Measurements from ENCODE around the gene OSBPL6. TPM values are rescaled to one million over a fixed set of nuclear protein-coding genes. Genes with fewer than 3 reads are reported as not detected.

Gene OSBPL6
- total RNA-seq, 6 experiments from 2014 or later, result 2.4 to 7.5 (median 3.3) TPM

GRCh38 chr2:178282075-178282815 is 87.9 kb downstream of the OSBPL6 start:
- Mint-ChIP-seq H3K9me3 (no peaks in the 10 kb centered on the region), H3K36me3 (ENCODE audit: low read depth) (no peaks in the 10 kb centered on the region; the same call in 1 of the 2 replicates), H3K4me3 (no peak overlapping the region), H3K27me3 (ENCODE audit: insufficient read depth) (no peaks in the 10 kb centered on the region; the same call in 1 of the 2 replicates), H3K4me1 (ENCODE audit: low read depth) (peaks cover 33% of the 10 kb centered on the region), H3K27ac (no peak overlapping the region; the same call in 1 of the 2 replicates)
- no peak for DNase-seq
- TF ChIP-seq CTCF (IDR thresholded peaks at IDR 0.05), result no peak

- no peak overlapping the region for H3K4me3 Mint-ChIP-seq
These were observed 89.1 kb downstream of the OSBPL6 start for GRCh38 chr2:178283341-178283918.

GRCh38 chr2:178284613-178285286 is 90.4 kb downstream of the OSBPL6 start:
- Mint-ChIP-seq H3K27me3 (ENCODE audit: insufficient read depth) (no peaks in the 10 kb centered on the region; the same call in 1 of the 2 replicates), H3K4me3 (no peak overlapping the region), H3K27ac (no peak overlapping the region)

More at GRCh38 chr2:178283341-178283918, 89.1 kb downstream of the OSBPL6 start:
- Mint-ChIP-seq H3K27ac (no peak overlapping the region), H3K27me3 (ENCODE audit: insufficient read depth) (no peaks in the 10 kb centered on the region; the same call in 1 of the 2 replicates), H3K4me1 (ENCODE audit: low read depth) (peaks cover 21% of the 10 kb centered on the region), H3K36me3 (ENCODE audit: low read depth) (peaks cover 4% of the 10 kb centered on the region; the same call in 1 of the 2 replicates), H3K9me3 (no peaks in the 10 kb centered on the region)
- DNase-seq, result no peak
- TF ChIP-seq CTCF (IDR thresholded peaks at IDR 0.05), result no peak

GRCh38 chr2:178285287-178285615 is 90.9 kb downstream of the OSBPL6 start:
- no peak for TF ChIP-seq CTCF (IDR thresholded peaks at IDR 0.05)
- Mint-ChIP-seq H3K4me1 (ENCODE audit: low read depth) (peaks cover 7% of the 10 kb centered on the region; the same call in 1 of the 2 replicates), H3K27me3 (ENCODE audit: insufficient read depth) (no peaks in the 10 kb centered on the region; the same call in 1 of the 2 replicates), H3K27ac (no peak overlapping the region), H3K4me3 (no peak overlapping the region), H3K9me3 (no peaks in the 10 kb centered on the region; the same call in 1 of the 2 replicates), H3K36me3 (ENCODE audit: low read depth) (peaks cover 4% of the 10 kb centered on the region; the same call in 1 of the 2 replicates)
- no peak for DNase-seq

More at GRCh38 chr2:178284613-178285286, 90.4 kb downstream of the OSBPL6 start:
- H3K4me1 Mint-ChIP-seq (ENCODE audit: low read depth), result peaks cover 8% of the 10 kb centered on the region
- H3K36me3 Mint-ChIP-seq (ENCODE audit: low read depth), result peaks cover 4% of the 10 kb centered on the region; the same call in 1 of the 2 replicates
- no peaks in the 10 kb centered on the region; the same call in 1 of the 2 replicates for H3K9me3 Mint-ChIP-seq
- TF ChIP-seq CTCF (IDR thresholded peaks at IDR 0.05), result no peak
- no peak for DNase-seq

- Mint-ChIP-seq H3K4me3 (no peak overlapping the region), H3K27me3 (ENCODE audit: insufficient read depth) (no peaks in the 10 kb centered on the region; the same call in 1 of the 2 replicates), H3K4me1 (ENCODE audit: low read depth) (peaks cover 7% of the 10 kb centered on the region; the same call in 1 of the 2 replicates), H3K27ac (no peak overlapping the region), H3K36me3 (ENCODE audit: low read depth) (peaks cover 4% of the 10 kb centered on the region; the same call in 1 of the 2 replicates), H3K9me3 (no peaks in the 10 kb centered on the region; the same call in 1 of the 2 replicates)
- DNase-seq, result no peak
- TF ChIP-seq CTCF (IDR thresholded peaks at IDR 0.05), result no peak
These were observed 92.3 kb downstream of the OSBPL6 start for GRCh38 chr2:178286636-178287035.
